Fibroblast of the aortic adventitia (primary cell): Measurements from ENCODE around the gene APBA2. TPM values are rescaled to one million over a fixed set of nuclear protein-coding genes. Genes with fewer than 3 reads are reported as not detected.

Experiments used
- DNase-seq: peaks from one replicate; pipeline ENCODE4 v3.0.0-alpha.2; 2010; ENCODE audit warnings: low read depth
- H3K4me3 ChIP-seq: 2 replicates; pipeline ENCODE4 v1.5.1; 2011; ENCODE audit warnings: low read depth, mild to moderate bottlenecking, control low read depth, low read length, moderate library complexity
- total RNA-seq: library from RNA; depleted of rRNA; stranded (reverse); fragments of >200 nt; gene quantifications from 2 replicates; pipeline ENCODE4 v1.2.3, GENCODE V29; 2012; ENCODE audit warnings: low replicate concordance
- TF ChIP-seq, protein P1 (sequence below): IDR thresholded peaks from 2 replicates; pipeline ENCODE4 v1.5.1; 2011; ENCODE audit warnings: mild to moderate bottlenecking, low read length, control low read depth, inconsistent platforms; ENCODE audit not compliant: insufficient read depth

The APBA2 gene
- total RNA-seq, 1 donor: 1.8 TPM

DNA sequence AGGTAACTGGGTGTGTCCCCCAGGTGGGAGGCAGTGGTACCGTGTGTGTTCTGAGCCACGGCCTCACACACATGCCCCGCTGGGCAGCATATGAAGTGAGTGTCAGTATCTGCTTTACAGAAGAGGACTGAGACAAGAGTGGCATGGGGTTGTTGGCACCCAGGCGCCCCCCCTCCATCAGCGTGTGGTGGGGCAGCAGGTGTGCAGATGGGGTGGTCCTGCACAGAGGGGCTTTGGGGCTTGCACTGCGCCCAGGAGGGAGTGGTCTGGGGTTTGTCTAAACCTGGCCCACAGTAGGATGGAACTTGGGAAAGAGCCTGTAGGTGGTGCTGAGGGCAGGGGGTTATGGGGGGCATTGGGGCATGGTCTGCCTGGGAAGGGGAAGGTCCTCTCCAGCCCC lies 176.0 kb downstream of the APBA2 start:
- TF ChIP-seq, protein P1, sequence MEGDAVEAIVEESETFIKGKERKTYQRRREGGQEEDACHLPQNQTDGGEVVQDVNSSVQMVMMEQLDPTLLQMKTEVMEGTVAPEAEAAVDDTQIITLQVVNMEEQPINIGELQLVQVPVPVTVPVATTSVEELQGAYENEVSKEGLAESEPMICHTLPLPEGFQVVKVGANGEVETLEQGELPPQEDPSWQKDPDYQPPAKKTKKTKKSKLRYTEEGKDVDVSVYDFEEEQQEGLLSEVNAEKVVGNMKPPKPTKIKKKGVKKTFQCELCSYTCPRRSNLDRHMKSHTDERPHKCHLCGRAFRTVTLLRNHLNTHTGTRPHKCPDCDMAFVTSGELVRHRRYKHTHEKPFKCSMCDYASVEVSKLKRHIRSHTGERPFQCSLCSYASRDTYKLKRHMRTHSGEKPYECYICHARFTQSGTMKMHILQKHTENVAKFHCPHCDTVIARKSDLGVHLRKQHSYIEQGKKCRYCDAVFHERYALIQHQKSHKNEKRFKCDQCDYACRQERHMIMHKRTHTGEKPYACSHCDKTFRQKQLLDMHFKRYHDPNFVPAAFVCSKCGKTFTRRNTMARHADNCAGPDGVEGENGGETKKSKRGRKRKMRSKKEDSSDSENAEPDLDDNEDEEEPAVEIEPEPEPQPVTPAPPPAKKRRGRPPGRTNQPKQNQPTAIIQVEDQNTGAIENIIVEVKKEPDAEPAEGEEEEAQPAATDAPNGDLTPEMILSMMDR: no peak
- no peak for DNase-seq
- no peak overlapping the region for H3K4me3 ChIP-seq

- TF ChIP-seq, protein P1: no peak
- H3K4me3 ChIP-seq: no peak overlapping the region
- DNase-seq: no peak
These were observed 176.4 kb downstream of the APBA2 start for GRCh38 chr15:29062179-29062591.

DNA sequence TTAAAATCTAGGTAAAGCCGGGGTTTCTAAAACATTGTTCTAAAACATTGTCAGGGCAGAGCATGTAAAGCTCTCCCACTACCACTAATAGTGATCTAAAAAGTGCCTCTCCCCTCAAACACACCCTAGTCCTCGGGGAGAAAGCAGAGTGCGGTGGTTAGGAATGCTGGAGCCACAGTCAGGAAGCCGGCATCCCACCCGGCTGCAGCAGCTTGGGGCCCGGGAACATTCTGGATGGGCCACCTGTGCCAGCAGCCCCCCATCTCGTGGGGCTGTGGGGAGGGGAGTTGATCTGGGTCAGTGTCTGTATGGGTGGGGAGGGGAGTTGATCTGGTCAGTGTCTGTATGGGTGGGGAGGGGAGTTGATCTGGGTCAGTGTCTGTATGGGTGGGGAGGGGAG lies 176.9 kb downstream of the APBA2 start:
- no peak for DNase-seq
- no peak overlapping the region for H3K4me3 ChIP-seq
- TF ChIP-seq, protein P1: no peak

DNA sequence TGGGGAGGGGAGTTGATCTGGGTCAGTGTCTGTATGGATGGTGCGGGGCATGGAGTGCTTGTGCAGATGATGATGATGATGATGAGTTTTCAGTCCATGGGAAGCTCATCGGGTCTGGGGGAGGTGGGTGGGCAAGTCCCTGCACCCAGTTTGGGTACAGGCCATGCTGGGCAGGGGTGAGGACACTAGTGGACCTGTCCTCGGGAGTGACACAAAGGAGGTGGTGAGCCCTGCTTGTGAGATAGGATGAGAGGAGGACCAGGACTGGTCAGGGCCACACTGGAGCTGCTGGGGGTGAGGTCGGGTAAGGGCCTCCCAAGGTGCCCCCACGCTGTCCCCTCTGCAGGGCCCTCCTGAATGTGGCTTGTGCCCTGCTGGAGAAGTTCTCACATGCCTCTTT lies 177.9 kb downstream of the APBA2 start:
- no peak for DNase-seq
- TF ChIP-seq, protein P1: no peak
- H3K4me3 ChIP-seq: no peak overlapping the region

DNA sequence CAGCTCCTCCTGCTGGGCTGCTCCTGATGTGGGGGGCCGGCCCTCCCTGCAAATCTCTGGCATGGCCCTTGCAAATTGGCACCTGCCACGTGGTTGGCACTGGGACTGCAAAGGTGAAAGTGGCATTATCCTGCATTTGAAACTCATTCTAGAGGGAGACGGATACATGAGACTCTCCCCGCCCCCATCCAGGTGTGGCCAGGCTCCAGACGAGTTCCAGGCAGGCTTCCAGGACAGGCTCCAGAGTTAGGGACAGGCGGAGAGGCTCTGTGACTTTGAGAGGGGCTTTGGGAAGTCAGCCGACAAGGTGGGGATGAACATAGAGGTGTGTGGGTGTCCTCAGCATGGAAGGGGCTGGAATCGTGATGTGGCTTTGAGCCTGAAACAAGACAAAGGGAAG lies 178.5 kb downstream of the APBA2 start:
- H3K4me3 ChIP-seq: no peak overlapping the region
- TF ChIP-seq, protein P1: no peak
- DNase-seq: no peak

GRCh38 chr15:29064731-29065130 lies 179.0 kb downstream of the APBA2 start:
- no peak for DNase-seq
- TF ChIP-seq, protein P1: no peak
- H3K4me3 ChIP-seq: no peak overlapping the region

- DNase-seq: no peak
- H3K4me3 ChIP-seq: no peak overlapping the region
- TF ChIP-seq, protein P1: no peak
These were observed 179.8 kb downstream of the APBA2 start for GRCh38 chr15:29065571-29065970.
